Spleen (tissue), 11 donors: ENCODE measurements around the gene RRAS2. TPM values are rescaled to one million over a fixed set of nuclear protein-coding genes. Genes with fewer than 3 reads are reported as not detected.

Experiments used
- DNase-seq: peaks from one replicate; pipeline ENCODE4 v3.0.0-alpha.2; 2020
- H3K27ac ChIP-seq, 8 donors: fragments of 200-600 bp; sonication (generic) in 7 of 8; 1 replicate in 4 of 8; 2 replicates in 4 of 8; pipeline versions ENCODE4 v1.5.0 to v1.8.0; 2016 to 2021; ENCODE audit warnings: inconsistent platforms in 4 of 8, mild to moderate bottlenecking in 4 of 8, moderate library complexity in 1 of 8
- H3K27me3 ChIP-seq, 7 donors: fragments of 200-600 bp; sonication (generic) in 6 of 7; replicated peaks in 1 of 7; 1 replicate in 4 of 7; 2 replicates in 3 of 7; pipeline versions ENCODE4 v1.5.0 to v1.8.0; 2016 to 2021; ENCODE audit warnings: inconsistent platforms in 3 of 7, mild to moderate bottlenecking in 1 of 7
- H3K36me3 ChIP-seq, 6 donors: fragments of 200-600 bp; sonication (generic) in 5 of 6; 1 replicate in 4 of 6; 2 replicates in 2 of 6; pipeline versions ENCODE4 v1.5.0 to v1.8.0; 2016 to 2021; ENCODE audit warnings: inconsistent platforms in 2 of 6
- H3K4me1 ChIP-seq, 6 donors: fragments of 200-600 bp; sonication (generic) in 5 of 6; 1 replicate in 3 of 6; 2 replicates in 3 of 6; pipeline versions ENCODE4 v1.5.0 to v1.8.0; 2016 to 2021; ENCODE audit warnings: inconsistent platforms in 3 of 6
- H3K4me3 ChIP-seq, 8 donors: fragments of 200-600 bp; sonication (generic) in 7 of 8; 1 replicate in 4 of 8; 2 replicates in 4 of 8; pipeline versions ENCODE4 v1.5.0 to v1.8.0; 2016 to 2021; ENCODE audit warnings: inconsistent platforms in 4 of 8, mild to moderate bottlenecking in 4 of 8, moderate library complexity in 2 of 8
- H3K9me3 ChIP-seq, 8 donors: fragments of 200-600 bp; sonication (generic) in 7 of 8; 1 replicate in 4 of 8; 2 replicates in 4 of 8; pipeline versions ENCODE4 v1.5.0 to v1.8.0; 2016 to 2021; ENCODE audit warnings: inconsistent platforms in 4 of 8
- CTCF ChIP-seq, 11 experiments: fragments of 200-600 bp in 7 of 11; fragments of 450-650 bp in 4 of 11; sonication (generic) in 4 of 11; IDR thresholded peaks in 8 of 11; conservative IDR thresholded peaks in 3 of 11; 1 replicate in 7 of 11; 2 replicates in 4 of 11; pipeline versions ENCODE4 v1.4.0 to v1.8.0; 2016 to 2021; ENCODE audit warnings: antibody characterized with exemption in 11 of 11, inconsistent platforms in 4 of 11, mild to moderate bottlenecking in 1 of 11
- POLR2A ChIP-seq, 3 donors: fragments of 450-650 bp; IDR thresholded peaks; one replicate each; pipeline ENCODE4 v1.5.1; 2017; ENCODE audit warnings: antibody characterized with exemption in 3 of 3, mild to moderate bottlenecking in 1 of 3
- POLR2AphosphoS5 ChIP-seq, 3 donors: sonication (generic); formaldehyde crosslinking; IDR thresholded peaks; one replicate each; pipeline ENCODE4 v1.5.1; 2017; ENCODE audit warnings: antibody characterized with exemption in 3 of 3
- WGBS, 5 donors: extraction: QIAGEN DNeasy Blood & Tissue Kit in 3 of 5; methylation state at CpG; one replicate each; pipeline versions ENCODE4 v1.1.5 to v1.1.7; 2013 to 2018; 5-methylcytosine and 5-hydroxymethylcytosine counted together
- intact Hi-C: fragments of 100-400 bp; cut with DNase I; formaldehyde crosslinking; loops from one replicate; pipeline ENCODE4 v1.15.0; 2023; ENCODE audit warnings: low total_unique reads
- polyA plus RNA-seq, 3 donors: library from polyadenylated mRNA; stranded (reverse); fragments of 200-250 nt; gene quantifications; one replicate each; pipeline ENCODE4 v1.2.1, GENCODE V29; 2013
- total RNA-seq, 7 donors: library from RNA; depleted of rRNA in 3 of 7; stranded (reverse); fragments of >200 nt in 3 of 7; fragmentation: NEBNext Ultra II Directional in 4 of 7; extraction: Animal tissue kit (Norgen Biotek cat#: 25700) in 4 of 7; gene quantifications; one replicate each; pipeline versions ENCODE4 v1.1.0 to v1.2.1, GENCODE V29; 2016 to 2021
- donor health status: healthy with polysubstance abuse.
- donor health status: DM: no; HTN: no; CAD: no; lungs with moderate emphysema.
- donor health status: DM: no; HTN: no; CAD: no.
- donor health status: Bipolar disorder and iron deficiency.
- donor health status: healthy.
- donor health status: DM: no; HTN: no; CAD: no.
- donor health status: DM: yes; HTN: yes; CAD: no.

The RRAS2 gene
- total and polyA plus RNA-seq, 10 donors, result 23.7 to 45.8 (median 36.9) TPM

- no peak for TF ChIP-seq POLR2AphosphoS5 (IDR thresholded peaks at IDR 0.05)
- no peak for TF ChIP-seq POLR2A (IDR thresholded peaks at IDR 0.05)
- TF ChIP-seq CTCF (IDR thresholded peaks at IDR 0.05 in 8 of 11, conservative IDR thresholded peaks at IDR 0.05 in 3 of 11), result no peak
- WGBS, 5 donors, result 87 to 92% (median 92%) methylated on average over 8 of the region's 8 CpGs
- Histone ChIP-seq H3K4me1 (peaks cover 9 to 21% (median 16%) of the 10 kb centered on the region in 6 donors), H3K4me3 (no peak overlapping the region), H3K36me3 (no peaks in the 10 kb centered on the region), H3K9me3 (no peaks in the 10 kb centered on the region), H3K27me3 (peaks cover 0 to 33% (median 0%) of the 10 kb centered on the region in 7 donors), H3K27ac (no peak overlapping the region)
- intact Hi-C loops, result loop anchor here (5.0 kb wide), 2 partner anchors 288 to 473 kb away; no protein-coding TSS in a partner anchor
- DNase-seq, result no peak
Measured at GRCh38 chr11:14244926-14245325, 114.1 kb downstream of the RRAS2 start.

GRCh38 chr11:14242733-14243132, 116.2 kb downstream of the RRAS2 start:
- Histone ChIP-seq H3K4me3 (no peak overlapping the region), H3K4me1 (peaks cover 0 to 12% (median 5%) of the 10 kb centered on the region in 6 donors), H3K36me3 (no peaks in the 10 kb centered on the region), H3K27me3 (peaks cover 0 to 19% (median 0%) of the 10 kb centered on the region in 7 donors), H3K27ac (no peak overlapping the region), H3K9me3 (no peaks in the 10 kb centered on the region)
- whole genome bisulfite sequencing, 5 donors, result 85 to 93% (median 90%) methylated on average over 4 of the region's 4 CpGs
- DNase-seq, result no peak
- intact Hi-C loops, result no loop called here
- TF ChIP-seq POLR2AphosphoS5 (IDR thresholded peaks at IDR 0.05) (no peak), POLR2A (IDR thresholded peaks at IDR 0.05) (no peak), CTCF (IDR thresholded peaks at IDR 0.05 in 8 of 11, conservative IDR thresholded peaks at IDR 0.05 in 3 of 11) (no peak)

GRCh38 chr11:14242187-14242586, 116.8 kb downstream of the RRAS2 start:
- intact Hi-C loops, result no loop called here
- H3K9me3 ChIP-seq, result no peaks in the 10 kb centered on the region
- peaks cover 0 to 13% (median 0%) of the 10 kb centered on the region in 7 donors for H3K27me3 ChIP-seq
- no peak overlapping the region for H3K4me3 ChIP-seq
- H3K27ac ChIP-seq, result no peak overlapping the region
- no peak for DNase-seq
- WGBS, 5 donors, result 66 to 88% (median 71%) methylated on average over 4 of the region's 4 CpGs
- H3K4me1 ChIP-seq, result peaks cover 4 to 14% (median 10%) of the 10 kb centered on the region in 6 donors
- TF ChIP-seq CTCF (IDR thresholded peaks at IDR 0.05 in 8 of 11, conservative IDR thresholded peaks at IDR 0.05 in 3 of 11) (no peak), POLR2A (IDR thresholded peaks at IDR 0.05) (no peak), POLR2AphosphoS5 (IDR thresholded peaks at IDR 0.05) (no peak)
- H3K36me3 ChIP-seq, result no peaks in the 10 kb centered on the region

- intact Hi-C loops, result no loop called here
- WGBS, 5 donors, result 93 to 97% (median 94%) methylated on average over 4 of the region's 4 CpGs
- no peak for TF ChIP-seq CTCF (IDR thresholded peaks at IDR 0.05 in 8 of 11, conservative IDR thresholded peaks at IDR 0.05 in 3 of 11)
- no peak for TF ChIP-seq POLR2AphosphoS5 (IDR thresholded peaks at IDR 0.05)
- TF ChIP-seq POLR2A (IDR thresholded peaks at IDR 0.05), result no peak
- Histone ChIP-seq H3K36me3 (no peaks in the 10 kb centered on the region), H3K27ac (no peak overlapping the region), H3K4me3 (no peak overlapping the region), H3K4me1 (peaks cover 7 to 22% (median 17%) of the 10 kb centered on the region in 6 donors), H3K9me3 (no peaks in the 10 kb centered on the region), H3K27me3 (peaks cover 0 to 11% (median 0%) of the 10 kb centered on the region in 7 donors)
- DNase-seq, result no peak
Measured at GRCh38 chr11:14240951-14241350, 118.0 kb downstream of the RRAS2 start.
